Urothelium cell line (cell line): Measurements from ENCODE around the gene ITM2B.
"Not testable (repeated sequence)": the region's sequence is repeated elsewhere in the genome, so short reads cannot be mapped to it uniquely, and the experiment has no call there.

Experiments
- DNase-seq: peaks from one replicate; pipeline ENCODE4 v3.0.0; 2011; ENCODE audit warnings: low spot score, mixed read lengths
- FAIRE-seq: peaks from 2 replicates; lab custom pipeline; 2011; peaks lifted over from hg19 to GRCh38; lab: Jason Lieb, UNC

The ITM2B gene

GRCh38 chr13:48233046-48233888 is at the start of gene ITM2B:
Gene ITM2B, plus strand, starts transcription at chr13:48233206. Its CDS starts 155 bp downstream, at chr13:48233361.
- peak; percentile 83 for DNase-seq
- no peak for FAIRE-seq

DNA sequence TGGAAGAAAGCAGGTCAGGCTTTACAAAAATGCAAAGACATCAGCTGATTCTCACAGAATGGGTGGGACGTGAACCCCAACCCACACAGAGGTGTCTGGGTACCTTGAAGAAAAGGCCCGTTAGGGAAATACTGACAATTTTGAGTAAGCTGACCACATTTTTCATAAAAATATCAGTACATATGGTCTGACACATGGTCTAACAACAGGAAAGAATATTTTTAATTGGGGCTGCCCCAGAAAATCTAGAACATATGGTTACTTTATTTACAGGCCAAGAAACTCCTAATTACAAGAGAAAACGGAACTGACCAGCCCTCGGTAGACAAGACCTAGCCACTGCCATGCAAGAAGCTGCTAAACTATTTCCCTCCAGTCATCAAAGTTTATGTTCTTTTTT is 48.7 kb upstream of the ITM2B start:
- FAIRE-seq (no peak), DNase-seq (no peak)

DNA sequence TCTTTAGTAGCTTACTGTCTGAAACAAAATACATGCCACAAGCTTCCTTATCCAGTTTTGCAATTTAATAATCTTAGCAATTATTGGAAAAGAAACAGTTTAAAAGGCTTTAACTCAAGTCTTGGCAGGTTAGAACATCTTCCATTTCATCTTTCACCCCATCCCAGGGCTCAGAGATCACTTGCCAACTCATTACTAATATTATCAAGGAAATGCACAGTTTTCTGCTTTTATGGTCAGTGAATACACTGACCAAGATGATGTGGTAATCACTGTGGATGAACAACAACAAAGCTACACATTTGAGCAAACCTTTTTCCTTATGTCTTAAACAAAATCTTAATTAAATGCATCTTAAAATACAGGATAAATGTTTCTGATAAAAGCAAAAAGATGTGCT is 48.0 kb upstream of the ITM2B start:
- FAIRE-seq (no peak), DNase-seq (no peak)

GRCh38 chr13:48186722-48187121 is 46.3 kb upstream of the ITM2B start:
- DNase-seq (no peak), FAIRE-seq (no peak)

DNA sequence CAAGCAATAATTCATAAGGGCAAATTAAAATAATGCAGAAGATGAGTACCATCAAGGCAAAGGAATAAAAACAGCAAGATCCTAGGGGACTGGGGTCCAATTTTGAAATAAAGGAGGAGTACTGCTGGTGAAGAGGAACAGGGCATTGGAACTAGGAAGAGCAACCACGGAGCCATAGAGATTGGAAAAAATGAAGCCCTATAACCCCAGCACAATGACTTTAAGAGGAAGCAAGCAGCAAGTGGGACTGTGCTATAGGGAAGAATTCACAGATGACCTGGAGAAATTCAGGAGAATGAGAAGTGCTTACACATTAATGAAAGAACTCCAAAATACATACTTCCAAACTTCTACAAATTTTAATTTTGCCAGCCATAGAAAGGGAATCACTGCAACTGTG is 44.9 kb upstream of the ITM2B start:
- DNase-seq = no peak
- FAIRE-seq = no peak

GRCh38 chr13:48188601-48189000 is 44.4 kb upstream of the ITM2B start:
- FAIRE-seq = no peak
- no peak for DNase-seq

DNA sequence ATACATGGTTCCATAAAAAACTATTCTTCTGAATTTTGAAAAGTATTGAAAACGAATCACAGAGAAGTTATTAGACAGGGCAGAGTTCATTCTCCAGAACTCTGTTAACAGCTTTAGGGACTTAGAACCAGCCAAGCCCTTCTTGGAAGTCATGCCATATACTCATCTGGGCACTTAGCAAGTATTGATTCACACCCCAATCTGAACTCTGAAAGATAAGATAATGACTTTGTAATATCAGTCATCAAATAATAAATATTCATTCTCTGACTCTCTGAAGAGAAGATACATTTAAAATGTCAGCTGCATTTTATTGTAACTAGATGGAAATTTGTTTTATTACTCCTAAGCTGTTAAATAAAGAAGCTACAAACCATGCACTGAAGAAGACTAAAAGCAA is 43.8 kb upstream of the ITM2B start:
- no peak for FAIRE-seq
- no peak for DNase-seq

- FAIRE-seq (no peak), DNase-seq (no peak)
Observed at GRCh38 chr13:48192411-48192935, 40.5 kb upstream of the ITM2B start.

DNA sequence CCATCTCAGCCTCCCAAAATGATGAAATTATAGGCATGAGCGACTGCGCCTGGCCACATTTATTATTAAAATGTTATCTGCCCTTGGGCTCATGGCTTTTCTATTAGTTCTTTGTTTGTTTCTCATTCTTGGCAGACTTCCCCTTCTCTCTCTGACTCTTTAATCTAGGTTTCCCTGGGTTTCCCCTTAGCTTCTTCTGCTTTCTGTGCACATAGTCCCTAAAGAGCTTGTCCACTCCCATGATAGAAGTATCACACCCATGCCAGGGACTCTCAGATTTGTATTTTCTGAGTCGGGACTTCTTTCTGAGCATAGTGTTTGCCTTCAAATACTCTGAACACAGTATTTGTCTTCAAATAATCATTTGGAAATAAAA is 38.6 kb upstream of the ITM2B start:
- DNase-seq = no peak
- FAIRE-seq = no peak

DNA sequence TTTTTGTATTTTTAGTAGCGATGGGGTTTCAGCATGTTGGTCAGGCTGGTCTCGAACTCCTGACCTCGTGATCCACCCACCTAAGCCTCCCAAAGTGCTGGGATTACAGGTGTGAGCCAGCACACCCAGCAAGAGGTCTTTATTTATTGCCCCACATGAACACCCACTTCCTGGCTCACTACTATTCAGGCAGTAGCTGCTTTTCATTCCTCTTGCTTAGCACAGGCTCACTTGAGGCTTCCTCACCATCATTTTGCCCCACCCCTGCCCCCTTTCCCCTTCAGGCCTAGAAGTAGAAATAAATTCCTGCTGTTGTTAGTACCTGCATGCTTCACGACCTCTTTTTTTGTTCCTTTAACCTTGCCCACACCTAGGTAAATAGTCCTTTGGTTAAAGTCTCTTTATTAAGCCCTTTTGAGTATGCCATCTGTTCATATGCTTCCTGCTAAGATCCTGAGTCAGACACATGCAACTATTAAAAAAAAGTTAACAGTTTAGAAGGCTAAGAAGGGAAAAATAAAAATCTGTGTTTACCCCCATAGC is 33.5 kb upstream of the ITM2B start:
- DNase-seq (no peak), FAIRE-seq (no peak)

DNA sequence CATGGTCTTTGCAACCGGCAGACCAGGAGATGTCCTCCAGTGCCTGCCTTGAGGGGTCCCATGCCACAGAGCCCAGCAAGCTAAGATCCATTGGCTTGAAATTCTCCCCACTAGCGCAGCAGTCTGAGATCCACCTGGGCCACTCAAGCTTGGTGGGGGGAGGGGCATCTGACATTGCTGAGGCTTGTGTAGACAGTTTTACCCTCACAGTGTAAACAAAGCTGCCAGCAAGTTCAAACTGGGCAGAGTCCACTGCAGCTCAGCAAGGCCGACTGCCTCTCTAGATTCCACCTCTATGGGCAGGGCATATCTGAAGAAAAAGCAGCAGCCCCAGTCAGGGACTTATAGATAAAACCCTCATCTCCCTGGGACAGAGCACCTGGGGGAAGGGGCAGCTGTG is 32.0 kb upstream of the ITM2B start:
- DNase-seq (no peak), FAIRE-seq (no peak)

GRCh38 chr13:48207207-48207606 is 25.8 kb upstream of the ITM2B start:
- FAIRE-seq, DNase-seq: not testable (repeated sequence)

GRCh38 chr13:48210178-48210577 is 22.8 kb upstream of the ITM2B start:
- FAIRE-seq (no peak), DNase-seq (no peak)

- DNase-seq (no peak), FAIRE-seq (no peak)
Observed at GRCh38 chr13:48214519-48215121, 18.4 kb upstream of the ITM2B start.

- not testable (repeated sequence) for FAIRE-seq, DNase-seq
Observed at GRCh38 chr13:48215511-48216203, 17.3 kb upstream of the ITM2B start.

GRCh38 chr13:48216204-48216711 is 16.7 kb upstream of the ITM2B start:
- DNase-seq (no peak), FAIRE-seq (no peak)

- no peak for FAIRE-seq
- no peak for DNase-seq
Observed at GRCh38 chr13:48220592-48220980, 12.4 kb upstream of the ITM2B start.

GRCh38 chr13:48220981-48221685 is 11.9 kb upstream of the ITM2B start:
- FAIRE-seq = no peak
- DNase-seq = no peak

DNA sequence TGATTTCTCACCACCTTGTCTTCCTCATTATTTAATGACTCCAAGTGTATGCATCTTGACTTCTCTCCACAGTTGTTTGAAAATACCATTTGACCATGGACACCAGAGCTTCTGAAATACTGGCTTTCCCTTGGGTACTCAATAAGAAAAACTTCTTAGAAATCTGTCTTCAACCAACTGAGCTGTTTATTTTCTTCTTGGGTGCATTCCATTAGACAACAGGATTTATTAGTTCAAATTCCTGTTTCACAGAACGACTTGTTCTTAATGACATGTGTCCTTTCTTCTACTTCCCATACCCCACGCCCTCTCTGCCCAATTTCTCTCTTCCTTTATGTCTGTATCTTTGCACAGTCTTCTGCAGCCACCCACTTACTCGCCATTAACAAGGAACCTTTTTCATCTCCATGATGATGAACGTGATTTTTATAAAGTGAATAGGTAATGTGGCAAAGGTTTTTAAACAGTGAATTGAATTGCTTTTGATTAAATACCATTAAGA is 11.3 kb upstream of the ITM2B start:
- DNase-seq (no peak), FAIRE-seq (no peak)
